Measurements from ENCODE around the gene SNAI3.

DNA sequence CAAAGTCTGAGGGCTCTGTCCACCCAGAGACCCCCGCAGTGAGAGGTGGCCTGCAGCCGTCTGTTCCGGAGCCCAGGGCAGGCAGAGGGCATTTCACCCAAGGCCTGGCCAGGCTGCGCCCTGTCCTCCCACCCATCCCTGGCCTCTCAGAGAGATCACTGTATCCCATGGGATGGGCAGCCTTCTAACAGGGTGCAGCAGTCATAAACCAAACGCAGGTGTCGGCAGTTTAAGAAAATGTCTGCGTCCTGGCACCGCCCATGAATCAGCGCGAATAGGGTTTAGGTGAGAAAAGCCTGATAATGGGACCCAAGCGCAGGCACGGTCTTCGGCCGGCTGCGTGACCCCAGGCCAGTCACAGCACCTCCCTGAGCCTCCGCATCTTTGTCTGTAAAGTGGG, 40.9 kb downstream of the SNAI3 start:
- TF ChIP-seq, protein P1, sequence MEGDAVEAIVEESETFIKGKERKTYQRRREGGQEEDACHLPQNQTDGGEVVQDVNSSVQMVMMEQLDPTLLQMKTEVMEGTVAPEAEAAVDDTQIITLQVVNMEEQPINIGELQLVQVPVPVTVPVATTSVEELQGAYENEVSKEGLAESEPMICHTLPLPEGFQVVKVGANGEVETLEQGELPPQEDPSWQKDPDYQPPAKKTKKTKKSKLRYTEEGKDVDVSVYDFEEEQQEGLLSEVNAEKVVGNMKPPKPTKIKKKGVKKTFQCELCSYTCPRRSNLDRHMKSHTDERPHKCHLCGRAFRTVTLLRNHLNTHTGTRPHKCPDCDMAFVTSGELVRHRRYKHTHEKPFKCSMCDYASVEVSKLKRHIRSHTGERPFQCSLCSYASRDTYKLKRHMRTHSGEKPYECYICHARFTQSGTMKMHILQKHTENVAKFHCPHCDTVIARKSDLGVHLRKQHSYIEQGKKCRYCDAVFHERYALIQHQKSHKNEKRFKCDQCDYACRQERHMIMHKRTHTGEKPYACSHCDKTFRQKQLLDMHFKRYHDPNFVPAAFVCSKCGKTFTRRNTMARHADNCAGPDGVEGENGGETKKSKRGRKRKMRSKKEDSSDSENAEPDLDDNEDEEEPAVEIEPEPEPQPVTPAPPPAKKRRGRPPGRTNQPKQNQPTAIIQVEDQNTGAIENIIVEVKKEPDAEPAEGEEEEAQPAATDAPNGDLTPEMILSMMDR (IDR thresholded peaks at IDR 0.05): no peak
- no peak for TF ChIP-seq EZH2 (IDR thresholded peaks at IDR 0.05; ENCODE audit: borderline replicate concordance, insufficient read depth, low read depth, low read length, poor library complexity, severe bottlenecking)

Data from B cell (primary cell).